Sigmoid colon (tissue), 7 donors: ENCODE measurements around the gene RBM25. TPM values are rescaled to one million over a fixed set of nuclear protein-coding genes. Genes with fewer than 3 reads are reported as not detected.

ENCODE experiments used
- DNase-seq: peaks from one replicate; pipeline ENCODE4 v3.0.0-alpha.2; 2019
- H3K27ac ChIP-seq, 4 donors: fragments of 200-600 bp; sonication (generic); one replicate each; pipeline ENCODE4 v1.5.1; 2016 to 2019; ENCODE audit warnings: mild to moderate bottlenecking in 1 of 4
- H3K27me3 ChIP-seq, 3 donors: fragments of 200-600 bp; sonication (generic); one replicate each; pipeline ENCODE4 v1.5.1; 2019; ENCODE audit warnings: mild to moderate bottlenecking in 1 of 3
- H3K36me3 ChIP-seq, 4 donors: fragments of 200-600 bp; sonication (generic); one replicate each; pipeline ENCODE4 v1.5.1; 2016 to 2019
- H3K4me1 ChIP-seq, 4 donors: fragments of 200-600 bp; sonication (generic); one replicate each; pipeline ENCODE4 v1.5.1; 2017 to 2019
- H3K4me3 ChIP-seq, 4 donors: fragments of 200-600 bp; sonication (generic); one replicate each; pipeline ENCODE4 v1.5.1; 2017 to 2019; ENCODE audit warnings: mild to moderate bottlenecking in 2 of 4, moderate library complexity in 1 of 4
- H3K9me3 ChIP-seq, 4 donors: fragments of 200-600 bp in 3 of 4; sonication (generic) in 3 of 4; one replicate each; pipeline versions ENCODE4 v1.5.1 to v1.6.1; 2013 to 2019
- CTCF ChIP-seq, 4 experiments: fragments of 450-650 bp in 3 of 4; fragments of 200-600 bp in 1 of 4; IDR thresholded peaks; one replicate each; pipeline ENCODE4 v1.5.1; 2016 to 2019; ENCODE audit warnings: antibody characterized with exemption in 4 of 4, mild to moderate bottlenecking in 3 of 4, moderate library complexity in 2 of 4
- EP300 ChIP-seq, 4 donors: sonication (generic); formaldehyde crosslinking; IDR thresholded peaks; one replicate each; pipeline ENCODE4 v1.6.1; 2017; ENCODE audit warnings: antibody characterized with exemption in 4 of 4
- POLR2A ChIP-seq, 2 donors: fragments of 450-650 bp; IDR thresholded peaks; one replicate each; pipeline ENCODE4 v1.6.1; 2016; ENCODE audit warnings: antibody characterized with exemption in 2 of 2, mild to moderate bottlenecking in 2 of 2, moderate library complexity in 2 of 2
- POLR2AphosphoS5 ChIP-seq, 4 donors: sonication (generic); formaldehyde crosslinking; IDR thresholded peaks; one replicate each; pipeline ENCODE4 v1.6.1; 2017; ENCODE audit warnings: antibody characterized with exemption in 4 of 4
- WGBS, 2 donors: extraction: QIAGEN DNeasy Blood & Tissue Kit; methylation state at CpG; one replicate each; pipeline ENCODE4 v1.1.7; 2013; 5-methylcytosine and 5-hydroxymethylcytosine counted together
- intact Hi-C: fragments of 100-400 bp; cut with DNase I; formaldehyde crosslinking; loops from one replicate; pipeline ENCODE4 v1.15.1; 2023
- polyA plus RNA-seq, 3 donors: library from polyadenylated mRNA; stranded (reverse); fragments of 200-250 nt; gene quantifications; one replicate each; pipeline ENCODE4 v1.2.3, GENCODE V29; 2013
- total RNA-seq, 4 donors: library from RNA; depleted of rRNA; stranded (reverse); fragments of >200 nt; gene quantifications; one replicate each; pipeline ENCODE4 v1.1.0, GENCODE V29; 2016
- donor health status: healthy with polysubstance abuse.
- donor health status: Bipolar disorder and iron deficiency.
- donor health status: healthy.

RBM25 gene
- total and polyA plus RNA-seq, 7 donors, result 10.8 to 78.9 (median 46.7) TPM

GRCh38 chr14:73124180-73124894 lies 66.0 kb downstream of the RBM25 start:
- no peak for TF ChIP-seq EP300 (IDR thresholded peaks at IDR 0.05)
- TF ChIP-seq CTCF (IDR thresholded peaks at IDR 0.05), result no peak
- TF ChIP-seq POLR2A (IDR thresholded peaks at IDR 0.05), result no peak
- no peak for TF ChIP-seq POLR2AphosphoS5 (IDR thresholded peaks at IDR 0.05)
- 66 to 79% methylated on average over 6 of the region's 6 CpGs for WGBS, 2 donors
- peaks cover 0 to 47% (median 6%) of the 10 kb centered on the region in 4 donors for H3K36me3 ChIP-seq
- no peak overlapping the region for H3K4me3 ChIP-seq
- no peak overlapping the region for H3K27ac ChIP-seq
- intact Hi-C loops, result no loop called here
- no peaks in the 10 kb centered on the region for H3K4me1 ChIP-seq
- no peaks in the 10 kb centered on the region for H3K27me3 ChIP-seq
- no peaks in the 10 kb centered on the region for H3K9me3 ChIP-seq
- DNase-seq, result no peak

- intact Hi-C loops, result no loop called here
- no peak for DNase-seq
- WGBS, 2 donors, result 85 to 87% methylated on average over 5 of the region's 5 CpGs
- TF ChIP-seq CTCF (IDR thresholded peaks at IDR 0.05), result no peak
- TF ChIP-seq POLR2A (IDR thresholded peaks at IDR 0.05), result no peak
- TF ChIP-seq POLR2AphosphoS5 (IDR thresholded peaks at IDR 0.05), result no peak
- TF ChIP-seq EP300 (IDR thresholded peaks at IDR 0.05), result no peak
- no peaks in the 10 kb centered on the region for H3K27me3 ChIP-seq
- no peak overlapping the region for H3K27ac ChIP-seq
- peaks cover 0 to 38% (median 4%) of the 10 kb centered on the region in 4 donors for H3K36me3 ChIP-seq
- no peaks in the 10 kb centered on the region for H3K9me3 ChIP-seq
- no peak overlapping the region for H3K4me3 ChIP-seq
- no peaks in the 10 kb centered on the region for H3K4me1 ChIP-seq
Observed at GRCh38 chr14:73125169-73125588, 66.8 kb downstream of the RBM25 start.

- TF ChIP-seq EP300 (IDR thresholded peaks at IDR 0.05) (no peak), POLR2A (IDR thresholded peaks at IDR 0.05) (no peak), POLR2AphosphoS5 (IDR thresholded peaks at IDR 0.05) (no peak), CTCF (IDR thresholded peaks at IDR 0.05) (no peak)
- WGBS, 2 donors, result 92 to 94% methylated on average over 3 of the region's 3 CpGs
- H3K27ac ChIP-seq, result no peak overlapping the region
- DNase-seq, result no peak
- H3K9me3 ChIP-seq, result no peaks in the 10 kb centered on the region
- no peaks in the 10 kb centered on the region for H3K27me3 ChIP-seq
- intact Hi-C loops, result no loop called here
- no peaks in the 10 kb centered on the region for H3K4me1 ChIP-seq
- no peak overlapping the region for H3K4me3 ChIP-seq
- peaks cover 0 to 33% (median 1%) of the 10 kb centered on the region in 4 donors for H3K36me3 ChIP-seq
Observed at GRCh38 chr14:73125746-73126145, 67.4 kb downstream of the RBM25 start.

- intact Hi-C loops, result no loop called here
- 98 to 100% methylated on average over 3 of the region's 3 CpGs for WGBS, 2 donors
- Histone ChIP-seq H3K36me3 (no peaks in the 10 kb centered on the region), H3K4me1 (peaks cover 0 to 17% (median 15%) of the 10 kb centered on the region in 4 donors), H3K9me3 (no peaks in the 10 kb centered on the region), H3K4me3 (no peak overlapping the region), H3K27ac (no peak overlapping the region), H3K27me3 (no peaks in the 10 kb centered on the region)
- no peak for TF ChIP-seq POLR2A (IDR thresholded peaks at IDR 0.05)
- no peak for DNase-seq
Observed at GRCh38 chr14:73133795-73134194, 75.5 kb downstream of the RBM25 start.

- Histone ChIP-seq H3K9me3 (no peaks in the 10 kb centered on the region), H3K4me1 (peaks cover 0 to 21% (median 15%) of the 10 kb centered on the region in 4 donors), H3K27ac (peak overlapping the region; percentile 84 to 96 (median 94)), H3K36me3 (no peaks in the 10 kb centered on the region), H3K4me3 (peak overlapping the region; percentile 59 to 97 (median 80)), H3K27me3 (no peaks in the 10 kb centered on the region)
- intact Hi-C loops, result no loop called here
- no peak for TF ChIP-seq EP300 (IDR thresholded peaks at IDR 0.05)
- TF ChIP-seq CTCF (IDR thresholded peaks at IDR 0.05), result no peak
- TF ChIP-seq POLR2A (IDR thresholded peaks at IDR 0.05), result no peak
- no peak for TF ChIP-seq POLR2AphosphoS5 (IDR thresholded peaks at IDR 0.05)
- 2 to 3% methylated on average over 16 of the region's 16 CpGs for WGBS, 2 donors
- DNase-seq, result no peak
Observed at GRCh38 chr14:73136085-73136386, 77.7 kb downstream of the RBM25 start.
